CD4-positive, alpha-beta T cell treated with Interleukin-4 for 4 hours (primary cell): ENCODE measurements around the gene GALNT6.

ENCODE experiments used
- DNase-seq: peaks from one replicate; pipeline ENCODE4 v3.0.0-alpha.2; 2020

The GALNT6 gene

GRCh38 chr12:51322452-51322851 lies 68.8 kb downstream of the GALNT6 start:
- DNase-seq = no peak

DNA sequence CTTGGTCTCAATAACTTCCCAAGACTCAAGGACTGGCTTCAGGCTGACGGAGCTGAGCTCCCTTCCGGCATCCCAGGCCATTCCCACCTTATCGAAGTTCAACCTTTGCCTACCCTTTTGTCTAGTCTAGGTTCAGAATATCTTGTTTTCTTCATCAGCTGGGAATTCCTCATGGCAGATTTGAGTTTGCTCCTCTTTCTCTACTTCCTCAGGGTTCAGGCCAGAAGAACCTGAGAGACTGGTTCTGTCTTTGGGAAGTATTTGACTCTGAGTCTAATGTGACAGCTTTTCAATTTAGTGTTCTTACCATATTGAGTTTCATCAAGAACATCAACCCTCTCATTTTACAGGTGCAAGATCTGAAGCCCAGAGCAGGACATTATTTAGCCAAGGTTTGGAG lies 69.3 kb downstream of the GALNT6 start:
- no peak for DNase-seq

- DNase-seq = peak; percentile 30
Observed at GRCh38 chr12:51320695-51321320, 70.4 kb downstream of the GALNT6 start.

- DNase-seq = no peak
Observed at GRCh38 chr12:51320311-51320694, 70.9 kb downstream of the GALNT6 start.

- DNase-seq = peak; percentile 82
Observed at GRCh38 chr12:51318846-51319599, 72.2 kb downstream of the GALNT6 start.

GRCh38 chr12:51318057-51318806 lies 73.0 kb downstream of the GALNT6 start:
- DNase-seq = peak; percentile 34

DNA sequence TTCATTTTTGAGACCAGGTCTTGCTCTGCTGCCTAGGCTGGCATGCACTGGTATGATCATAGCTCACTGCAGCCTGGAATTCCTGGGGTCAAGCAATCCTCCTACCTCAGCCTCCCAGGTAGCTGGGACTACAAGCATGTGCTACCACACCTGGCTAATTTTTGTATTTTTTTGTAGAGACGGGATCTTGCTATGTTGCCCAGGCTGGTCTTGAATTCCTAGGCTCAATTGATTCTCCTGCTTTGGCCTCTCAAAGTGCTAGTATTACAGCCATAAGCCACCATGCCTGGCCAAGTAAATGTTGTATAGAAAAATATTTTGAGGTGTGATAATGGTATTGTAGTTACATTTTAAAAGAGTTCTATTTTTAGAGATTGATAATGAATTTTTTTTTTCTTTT lies 79.8 kb downstream of the GALNT6 start:
- no peak for DNase-seq

- no peak for DNase-seq
Observed at GRCh38 chr12:51307655-51308593, 83.3 kb downstream of the GALNT6 start.

- DNase-seq = no peak
Observed at GRCh38 chr12:51306507-51306906, 84.7 kb downstream of the GALNT6 start.
